HG02798 (cell line): Measurements from ENCODE around the gene RAB28.
"Not testable (repeated sequence)": the region's sequence is repeated elsewhere in the genome, so short reads cannot be mapped to it uniquely, and the experiment has no call there.

ENCODE experiments used
- ATAC-seq: cut with Tn5 transposase; IDR thresholded peaks from one replicate; pipeline ENCODE4 v1.9.1; 2021; ENCODE audit warnings: mild to moderate bottlenecking; ENCODE audit not compliant: unreplicated experiment, poor library complexity

RAB28 gene

DNA sequence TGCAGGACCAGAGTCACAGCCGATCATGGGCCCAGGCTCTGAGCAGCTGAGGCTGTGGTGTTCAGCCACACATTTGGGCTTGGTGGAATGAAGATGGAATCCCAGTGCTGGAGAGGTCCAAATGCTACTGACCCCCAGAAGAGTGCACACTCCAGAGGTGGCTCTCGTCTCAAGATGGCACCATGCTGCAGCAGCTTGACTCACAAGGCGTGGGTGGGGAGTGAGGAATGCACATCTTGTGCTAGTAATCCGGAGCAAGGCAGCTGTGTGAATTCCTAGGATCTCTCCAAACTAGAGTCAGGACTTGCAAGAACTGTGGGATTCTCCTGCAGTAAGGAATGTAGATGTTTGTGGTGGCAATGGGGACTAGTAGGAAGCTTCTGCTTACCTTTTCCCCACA, 28.7 kb downstream of the RAB28 start:
- no peak for ATAC-seq

DNA sequence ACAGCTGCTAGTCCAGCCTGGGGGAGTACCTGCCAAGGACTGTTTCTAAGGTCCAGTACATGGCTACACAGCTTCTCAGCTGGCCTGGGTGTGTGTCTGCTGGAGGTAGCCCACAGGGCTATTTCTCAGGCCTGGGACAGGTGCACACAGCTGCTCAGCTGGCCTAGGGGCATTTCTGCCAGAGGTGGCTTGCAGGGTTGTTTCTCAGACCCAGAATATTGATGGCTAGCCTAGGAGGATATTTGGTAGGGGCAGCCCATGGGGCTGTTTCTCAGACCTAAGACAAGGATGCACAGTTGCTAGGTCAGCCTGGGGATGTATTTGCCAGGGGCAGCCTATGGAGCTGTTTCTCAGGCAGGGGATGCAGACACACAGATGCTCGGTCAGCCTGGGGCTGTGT, 29.4 kb downstream of the RAB28 start:
- no peak for ATAC-seq

DNA sequence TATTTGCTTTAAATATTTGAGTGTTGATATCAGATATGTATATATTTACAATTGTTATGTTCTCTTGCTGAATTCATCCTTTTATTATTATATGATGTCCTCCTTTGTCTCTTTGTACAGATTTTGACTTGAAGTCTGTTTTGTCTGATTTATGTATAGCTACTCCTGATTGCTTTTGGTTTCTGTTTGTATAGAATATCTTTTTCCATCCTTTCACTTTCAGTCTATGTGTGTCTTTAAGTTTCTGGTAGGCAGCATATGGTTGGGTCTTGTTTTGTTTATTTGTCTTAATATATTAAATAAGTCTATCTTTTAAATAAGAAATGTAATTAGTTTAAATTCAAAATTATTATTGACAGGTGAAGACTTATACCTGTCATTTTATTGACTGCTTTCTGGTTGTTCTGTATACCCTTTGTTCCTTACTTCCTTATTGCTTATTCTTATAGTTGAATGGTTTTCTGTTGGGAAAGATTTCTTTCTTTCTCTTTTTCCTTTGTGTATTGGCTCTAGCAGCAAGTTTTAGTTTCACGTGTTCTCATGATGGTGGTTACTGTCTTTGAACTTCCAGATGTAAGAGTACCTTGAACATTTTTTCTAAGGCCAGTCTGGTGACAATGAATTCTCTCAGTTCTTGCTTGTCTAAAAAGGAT, 31.1 kb downstream of the RAB28 start:
- no peak for ATAC-seq

DNA sequence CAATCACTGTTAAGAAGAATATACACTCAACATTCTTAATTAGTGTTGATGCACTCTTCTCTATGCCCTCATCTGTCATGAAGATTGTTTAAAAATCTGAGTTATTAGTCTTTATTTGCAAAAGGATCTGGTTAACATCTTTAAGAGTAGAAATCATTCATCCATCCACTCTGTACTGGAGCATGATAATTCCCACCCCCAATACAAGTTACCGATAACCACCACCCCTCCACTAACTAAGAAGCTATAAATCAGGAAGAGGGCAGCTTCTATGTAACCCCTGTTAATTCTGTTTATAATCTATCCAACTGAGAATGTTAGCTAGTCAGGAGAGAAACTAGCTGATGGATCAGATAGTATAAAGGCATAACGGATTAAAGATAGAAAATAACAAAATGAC, 34.5 kb downstream of the RAB28 start:
- no peak for ATAC-seq

DNA sequence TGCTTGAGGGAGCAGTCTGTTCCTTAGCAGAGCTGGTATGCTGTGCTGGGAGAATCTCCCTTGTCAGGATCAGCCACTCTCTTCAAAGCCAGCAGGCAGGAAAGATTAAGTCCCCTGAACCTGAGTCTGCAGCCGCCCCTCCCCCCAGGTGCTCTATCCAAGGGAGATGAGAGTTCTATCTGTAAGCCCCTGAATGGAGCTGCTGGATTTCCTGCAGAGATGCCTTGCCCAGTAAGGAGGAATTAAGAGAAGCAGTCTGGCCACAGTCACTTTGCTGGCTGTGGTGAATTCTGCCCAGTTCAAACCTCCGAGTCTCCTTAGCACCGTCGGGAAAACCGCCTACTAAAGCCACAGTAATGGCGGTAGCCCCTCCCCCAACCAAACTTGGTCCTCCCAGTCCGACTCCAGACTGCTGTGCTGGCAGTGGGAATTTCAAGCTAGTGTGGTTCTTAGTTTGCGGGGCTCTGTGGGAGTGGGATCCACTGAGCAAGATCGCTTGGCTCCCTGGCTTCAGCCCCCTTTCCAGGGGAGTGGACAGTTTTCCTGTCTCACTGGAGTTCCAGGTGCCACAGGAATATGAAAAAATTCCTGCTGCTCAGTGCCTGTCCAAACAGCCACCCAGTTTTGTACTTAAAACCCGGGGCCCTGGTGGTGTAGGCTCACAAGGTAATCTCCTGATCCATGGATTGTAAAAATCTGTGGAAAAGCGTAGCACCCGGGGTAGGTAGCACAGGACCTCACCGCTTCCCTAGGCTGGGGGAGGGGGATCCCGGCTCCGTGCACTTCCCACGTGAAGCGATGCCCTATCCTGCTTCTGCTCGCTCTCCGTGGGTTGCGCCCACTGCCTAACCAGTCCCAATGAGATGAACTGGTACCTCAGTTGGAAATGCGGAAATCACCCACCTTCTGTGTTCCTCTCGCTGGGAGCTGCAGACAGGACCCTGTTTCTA, 38.0 kb downstream of the RAB28 start:
- no peak for ATAC-seq

DNA sequence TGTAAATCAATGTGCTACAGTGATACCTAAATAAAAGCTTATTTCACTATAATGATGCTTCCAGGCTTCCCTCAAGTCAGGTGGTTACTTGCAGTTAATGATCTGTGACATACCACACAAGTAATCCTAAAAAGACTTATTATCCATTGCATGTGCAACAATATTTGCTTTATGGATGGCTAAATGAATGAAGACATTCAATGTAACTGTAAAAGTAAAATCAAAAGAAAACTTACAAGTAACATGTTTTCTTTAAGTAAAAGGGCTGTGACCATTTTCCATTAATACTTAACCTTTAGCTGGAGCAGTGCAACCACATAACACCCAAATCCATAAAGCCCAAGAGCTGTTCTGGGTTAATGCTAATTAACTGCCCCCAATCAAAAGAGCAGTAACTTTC, 42.6 kb downstream of the RAB28 start:
- no peak for ATAC-seq

DNA sequence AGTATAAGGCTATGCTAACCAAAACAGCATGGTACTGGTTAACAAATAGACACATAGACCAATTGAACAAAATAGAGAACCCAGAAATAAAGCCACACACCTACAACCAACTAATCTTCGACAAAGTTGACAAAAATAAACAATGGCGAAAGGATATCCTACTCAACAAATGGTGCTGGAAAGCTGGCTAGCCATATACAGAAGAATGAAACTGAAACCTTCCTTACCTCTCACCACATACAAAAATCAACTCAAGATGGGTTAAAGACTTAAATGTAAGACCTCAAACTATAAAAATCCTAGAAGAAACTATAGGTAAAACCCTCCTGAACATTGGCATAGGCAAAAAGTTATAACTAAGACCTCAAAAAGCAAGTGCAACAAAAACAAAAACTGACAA, 47.2 kb downstream of the RAB28 start:
- ATAC-seq: no peak

DNA sequence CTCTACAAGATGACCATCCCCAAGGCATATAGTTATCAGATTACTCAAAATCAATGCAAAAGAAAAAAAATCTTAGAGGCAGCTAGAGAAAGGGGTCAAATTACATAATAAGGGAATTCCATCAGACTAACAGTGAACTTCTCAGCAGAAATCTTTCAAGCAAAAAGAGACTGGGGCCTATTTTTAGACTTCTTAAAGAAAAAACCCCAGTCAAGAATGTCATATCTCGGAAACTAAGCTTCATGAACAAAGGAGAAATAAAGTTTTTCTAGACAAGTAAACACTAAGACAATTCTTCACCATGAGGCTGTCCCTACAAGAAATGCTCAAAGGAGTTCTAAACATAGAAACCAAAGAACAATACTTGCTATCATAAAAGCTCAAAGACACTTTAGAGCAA, 51.7 kb downstream of the RAB28 start:
- no peak for ATAC-seq

DNA sequence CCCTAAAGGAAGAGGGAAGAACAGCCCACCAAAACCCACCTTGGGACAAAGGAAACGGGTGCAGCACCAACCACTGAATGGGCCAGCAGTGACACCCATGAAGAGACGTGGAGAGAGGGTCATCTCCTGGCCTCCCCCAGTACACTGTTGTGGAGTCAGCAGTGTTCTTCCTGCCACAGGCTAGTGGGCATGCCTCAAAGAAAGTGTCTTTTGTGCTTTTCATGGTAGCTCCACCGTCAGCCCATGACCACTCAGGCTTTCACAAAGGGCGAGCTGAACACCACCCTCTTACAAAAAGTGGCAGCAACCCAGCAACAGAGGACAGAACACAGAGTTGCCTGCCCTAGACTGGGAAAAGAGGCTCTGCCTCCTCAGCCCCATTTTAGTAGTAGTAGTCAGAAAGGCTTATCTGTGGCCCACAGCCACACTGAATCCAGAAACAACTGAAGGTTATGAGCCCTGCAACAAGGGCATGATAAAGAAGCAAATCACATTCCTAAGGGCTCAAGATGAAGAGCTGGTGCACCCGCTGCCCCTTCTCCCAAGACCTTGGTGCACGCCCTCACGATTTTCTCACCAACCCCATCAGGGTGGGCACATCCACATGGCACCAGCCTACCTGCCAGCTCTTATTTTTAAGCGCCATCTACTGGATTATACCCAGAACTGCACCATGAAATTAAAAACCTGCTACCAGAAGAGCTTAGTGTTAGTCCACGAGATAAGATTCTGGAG, 53.1 kb downstream of the RAB28 start:
- no peak for ATAC-seq

DNA sequence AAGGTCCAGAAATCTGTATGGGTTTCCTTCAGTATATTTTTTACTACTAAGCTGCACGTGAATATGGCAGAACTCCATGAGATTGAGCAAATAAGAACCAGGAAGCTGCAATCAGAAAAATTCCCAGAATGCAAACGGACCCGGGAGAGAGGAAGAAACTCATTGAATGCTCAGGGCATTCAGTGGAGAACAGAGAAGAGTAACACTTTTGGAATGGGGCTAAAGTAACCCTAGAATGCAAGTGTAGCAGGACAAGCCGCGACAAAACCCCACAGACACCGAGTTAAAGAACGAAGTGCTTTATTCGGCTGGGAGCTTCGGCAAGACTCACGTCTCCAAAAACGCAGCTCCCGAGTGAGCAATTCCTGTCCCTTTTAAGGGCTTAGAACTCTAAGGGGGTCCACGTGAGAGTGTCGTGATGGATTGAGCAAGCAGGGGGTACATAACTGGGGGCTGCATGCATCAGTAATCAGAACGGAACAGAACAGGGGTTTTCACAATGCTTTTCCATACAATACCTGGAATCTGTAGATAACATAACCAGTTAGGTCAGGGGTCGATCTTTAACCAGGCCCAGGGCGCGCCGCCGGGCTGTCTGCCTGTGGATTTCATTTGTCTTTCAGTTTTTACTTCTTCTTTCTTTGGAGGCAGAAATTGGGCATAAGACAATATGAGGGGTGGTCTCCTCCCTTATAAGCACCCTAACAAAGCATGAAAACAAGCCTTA, 56.4 kb downstream of the RAB28 start:
- no peak for ATAC-seq

DNA sequence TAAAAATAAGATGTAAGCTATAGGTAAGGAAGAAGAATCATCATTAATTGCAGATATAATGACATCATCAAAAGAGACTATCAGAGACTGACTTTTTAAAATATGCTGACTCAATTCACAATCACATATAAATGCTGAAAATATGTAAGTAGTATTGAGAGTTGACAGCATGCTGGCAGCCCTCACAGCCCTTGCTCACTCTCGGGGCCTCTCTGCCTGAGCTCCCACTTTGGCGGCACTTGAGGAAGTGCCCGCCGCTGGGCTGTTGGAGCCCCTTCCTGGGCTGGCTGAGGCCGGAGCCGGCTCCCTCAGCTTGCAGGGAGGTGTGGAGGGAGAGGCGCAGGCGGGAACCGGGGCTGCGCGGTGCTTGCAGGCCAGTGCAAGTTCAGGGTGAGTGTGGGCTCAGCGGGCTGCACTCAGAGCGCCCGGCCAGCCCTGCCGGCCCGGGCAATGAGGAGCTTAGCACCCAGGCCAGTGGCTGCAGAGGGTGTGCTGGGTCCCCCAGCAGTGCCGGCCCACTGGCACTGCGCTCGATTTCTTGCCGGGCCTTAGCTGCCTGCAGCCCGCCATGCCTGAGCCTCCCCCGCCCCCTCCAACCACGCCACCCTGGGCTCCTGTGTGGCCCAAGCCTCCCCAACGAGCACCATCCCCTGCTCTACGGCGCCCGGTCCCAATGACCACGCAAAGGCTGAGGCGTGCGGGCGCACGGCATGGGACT, 68.9 kb downstream of the RAB28 start:
- no peak for ATAC-seq

DNA sequence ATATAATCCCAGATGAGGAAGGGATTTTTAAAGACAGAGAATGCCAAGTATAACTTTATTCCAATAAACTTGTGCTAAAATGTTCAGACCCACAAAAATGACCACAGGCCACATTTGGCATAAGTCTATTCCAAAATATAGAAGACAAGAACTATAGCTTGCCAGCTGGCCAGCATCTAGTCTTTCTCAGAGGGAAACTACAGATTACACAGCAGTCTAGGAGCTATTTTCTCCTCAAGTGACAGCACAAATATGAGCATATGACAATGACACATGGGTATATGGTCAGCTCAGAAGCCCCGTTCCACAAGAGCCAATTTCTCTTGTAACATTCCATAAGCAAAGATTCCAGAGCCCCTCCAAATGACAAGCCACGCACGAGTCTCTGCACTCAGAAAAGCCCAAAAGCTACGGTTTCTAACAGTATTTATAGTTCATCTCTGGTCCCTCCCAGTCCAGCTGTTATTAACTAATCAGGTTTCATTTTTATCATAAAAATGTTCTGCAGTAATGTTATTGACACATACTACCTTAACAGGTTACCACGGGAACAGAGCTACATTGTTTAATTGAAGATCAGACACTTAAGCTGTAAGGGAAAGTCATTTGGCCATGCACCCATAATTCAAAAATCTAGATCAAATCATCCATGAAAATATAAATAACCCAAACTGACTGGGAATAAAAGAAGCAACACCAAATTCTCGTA, 70.3 kb downstream of the RAB28 start:
- ATAC-seq: no peak

DNA sequence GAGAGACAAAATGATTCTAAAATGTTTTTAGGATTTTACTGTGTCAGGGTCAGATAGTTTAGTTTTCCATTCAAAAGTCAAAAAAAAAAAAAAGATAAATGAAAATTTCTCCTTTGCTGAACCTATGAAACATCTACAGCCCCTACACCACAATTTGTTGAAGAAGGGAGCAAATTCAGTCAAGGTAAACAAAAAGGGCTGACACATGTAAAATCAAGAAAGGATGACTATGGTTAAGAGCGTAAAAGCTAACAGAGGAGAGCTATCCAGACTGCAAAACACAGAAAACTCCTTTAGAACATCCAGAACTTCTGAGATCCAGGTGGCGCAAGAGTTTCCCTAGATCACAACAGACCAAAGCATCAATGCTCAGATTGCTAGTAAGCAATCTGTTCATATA, 72.2 kb downstream of the RAB28 start:
- no peak for ATAC-seq

DNA sequence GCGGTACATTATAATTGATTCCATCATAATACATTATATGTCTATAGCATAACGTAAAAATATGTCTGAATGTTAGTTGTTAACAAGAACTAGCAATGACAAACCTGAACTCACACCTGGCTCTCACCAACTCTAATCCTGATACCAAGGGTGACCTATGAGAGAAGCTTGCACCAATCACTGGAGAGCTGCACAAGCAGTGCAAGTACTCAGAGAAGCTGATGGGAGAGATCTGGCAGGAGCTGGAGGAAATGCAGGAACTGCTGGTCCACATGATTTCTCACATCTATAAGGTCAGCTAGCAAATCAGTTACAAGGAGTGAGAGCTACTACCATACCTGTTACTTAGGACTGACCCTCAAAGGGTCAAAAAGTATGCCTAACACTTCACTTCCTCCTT, 74.8 kb downstream of the RAB28 start:
- ATAC-seq: no peak

DNA sequence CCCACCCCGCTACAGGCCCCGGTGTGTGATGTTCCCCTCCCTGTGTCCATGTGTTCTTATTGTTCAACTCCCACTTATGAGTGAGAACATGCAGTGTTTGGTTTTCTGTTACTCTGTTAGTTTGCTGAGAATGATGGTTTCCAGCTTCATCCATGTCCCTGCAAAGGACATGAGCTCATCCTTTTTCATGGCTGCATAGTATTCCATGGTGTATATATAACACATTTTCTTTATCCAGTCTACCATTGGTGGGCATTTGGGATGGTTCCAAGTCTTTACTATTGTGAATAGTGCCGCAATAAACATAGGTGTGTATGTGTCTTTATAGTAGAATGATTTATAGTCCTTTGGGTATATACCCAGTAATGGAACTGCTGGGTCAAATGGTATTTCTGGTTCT, 78.0 kb downstream of the RAB28 start:
- ATAC-seq: not testable (repeated sequence)

DNA sequence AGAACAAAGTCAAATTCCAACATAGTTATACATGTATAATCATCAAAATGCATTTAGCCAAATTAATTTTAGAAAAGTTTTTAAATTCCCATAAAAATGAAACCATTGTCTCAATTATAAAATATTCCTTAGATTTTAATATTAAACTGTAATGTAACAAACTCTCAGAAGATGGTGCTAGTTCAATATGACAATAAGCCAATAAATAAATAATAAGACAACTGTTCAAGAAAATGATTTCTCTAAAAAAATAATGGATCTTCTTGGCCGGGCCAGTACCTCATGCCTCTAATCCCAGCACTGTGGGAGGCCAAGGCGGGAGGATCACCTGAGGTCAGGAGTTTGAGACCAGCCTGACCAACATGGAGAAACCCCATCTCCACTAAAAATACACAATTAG, 80.3 kb downstream of the RAB28 start:
- ATAC-seq: no peak

DNA sequence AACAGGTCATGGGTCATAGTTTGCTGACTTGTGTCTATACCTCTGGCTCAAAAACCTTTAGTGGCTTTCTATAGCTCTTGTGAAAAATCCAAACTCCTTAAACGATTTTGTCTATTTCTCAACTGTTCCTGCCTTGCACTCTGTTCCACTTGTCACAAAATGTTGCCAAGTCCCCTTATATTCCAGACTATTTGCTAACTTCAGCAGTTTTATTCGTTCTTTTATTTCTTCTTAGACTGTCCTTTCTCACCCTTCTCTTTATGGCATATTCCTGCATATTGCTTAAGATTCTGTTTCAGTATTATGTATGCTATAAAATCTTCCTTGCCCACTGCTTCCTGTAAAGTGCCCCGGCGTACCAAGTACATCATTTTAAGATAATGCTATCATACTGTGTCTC, 80.8 kb downstream of the RAB28 start:
- no peak for ATAC-seq

DNA sequence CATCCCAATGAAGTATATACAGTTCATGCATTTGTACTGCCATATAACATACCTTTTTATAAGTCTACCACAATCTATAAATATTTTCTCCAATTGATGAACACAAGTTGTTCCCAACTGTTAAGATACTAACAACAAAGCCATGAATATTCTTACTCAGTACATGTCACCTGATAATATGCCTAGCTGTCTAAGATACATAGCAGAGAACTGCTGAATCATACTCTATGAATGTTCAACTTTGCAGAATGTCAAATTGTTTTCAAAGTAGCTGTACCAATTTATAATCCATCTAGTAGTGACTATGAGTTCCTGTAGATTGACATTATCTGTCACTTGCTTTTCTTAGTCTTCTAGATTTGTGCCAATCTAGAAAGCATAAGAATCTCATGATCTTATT, 84.9 kb downstream of the RAB28 start:
- ATAC-seq: no peak

DNA sequence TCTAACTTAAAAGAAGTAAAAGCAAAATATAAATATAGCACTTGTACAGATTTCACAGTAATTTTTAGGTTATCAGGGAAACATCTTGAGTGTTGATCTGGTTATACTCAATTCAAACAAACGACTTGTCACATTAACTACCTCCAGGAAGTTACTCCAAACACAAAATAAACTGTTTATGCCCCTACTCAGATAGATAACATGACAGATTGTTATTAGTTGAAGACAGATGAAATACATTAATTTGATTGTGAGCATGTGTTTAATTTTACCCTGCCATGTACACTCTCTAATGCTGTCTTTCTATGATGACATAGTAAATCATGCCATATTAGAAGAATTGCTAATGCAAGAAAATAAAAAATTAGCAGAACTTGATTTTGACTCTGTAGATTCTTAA, 88.0 kb downstream of the RAB28 start:
- ATAC-seq: no peak
